ENCODE measurements around the gene LINGO3. TPM values are rescaled to one million over a fixed set of nuclear protein-coding genes. Genes with fewer than 3 reads are reported as not detected.

LINGO3 gene
- total RNA-seq, 1 donor from 2014 or later: not detected

GRCh38 chr19:2326699-2327360 lies 18.9 kb upstream of the LINGO3 start:
- DNase-seq: no peak

- DNase-seq: no peak
Measured at GRCh38 chr19:2325281-2326046, 17.5 kb upstream of the LINGO3 start.

DNA sequence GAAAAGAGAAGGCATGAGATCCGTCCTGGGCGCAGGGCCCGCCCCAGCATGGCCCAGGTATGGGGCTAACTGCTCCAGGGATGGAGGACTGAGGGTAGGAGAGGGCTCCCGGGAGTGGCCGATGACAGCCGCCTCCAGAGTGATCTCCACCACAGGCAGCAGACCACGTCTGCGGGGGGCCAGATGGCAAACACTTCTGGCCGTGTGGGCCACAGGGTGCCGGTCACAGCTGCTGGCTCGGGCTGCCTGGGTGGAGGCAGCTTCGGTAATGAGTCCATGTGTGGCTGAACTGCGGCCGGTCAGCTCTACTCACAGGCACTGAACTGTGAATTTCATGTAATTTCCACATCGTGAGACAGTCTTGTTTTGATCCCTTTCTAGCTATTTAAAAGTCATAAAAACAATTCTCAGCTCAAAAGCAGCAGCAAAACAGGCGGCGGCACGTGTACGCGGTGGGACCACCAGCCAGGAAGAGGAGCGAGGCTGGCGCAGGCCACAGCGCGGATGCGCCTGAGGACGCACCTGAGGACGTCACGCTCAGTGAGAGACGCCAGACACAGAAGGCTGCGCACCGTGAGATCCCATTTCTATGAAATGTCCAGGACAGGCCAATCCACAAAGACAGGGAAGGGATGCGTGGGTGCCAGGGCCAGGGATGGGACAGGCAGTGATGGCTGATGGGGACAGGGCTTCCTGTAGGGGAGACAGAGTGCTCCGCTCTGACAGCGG lies 16.4 kb upstream of the LINGO3 start:
- DNase-seq: no peak

DNA sequence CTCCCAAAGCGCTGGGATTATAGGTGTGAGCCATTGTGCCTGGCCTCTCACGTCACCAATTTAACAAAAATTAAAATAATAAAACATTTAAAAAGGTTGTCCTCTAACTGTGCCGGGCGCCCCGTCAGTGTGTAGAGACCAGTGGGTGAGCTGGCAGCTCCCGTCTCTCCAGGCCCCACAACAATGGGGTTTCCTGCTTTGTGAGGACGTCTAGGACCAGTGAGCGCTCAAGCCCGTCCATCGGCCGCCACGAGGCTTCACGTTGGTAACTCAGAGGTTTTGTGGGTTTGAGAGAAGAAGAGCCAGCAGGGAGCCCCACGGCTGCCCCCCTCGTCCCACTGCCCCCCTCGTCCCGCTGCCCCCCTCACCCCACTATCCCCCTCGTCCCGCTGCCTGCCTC lies 15.8 kb upstream of the LINGO3 start:
- DNase-seq: no peak

- DNase-seq: no peak
Measured at GRCh38 chr19:2321565-2322283, 13.8 kb upstream of the LINGO3 start.

GRCh38 chr19:2320939-2321338 lies 13.0 kb upstream of the LINGO3 start:
- DNase-seq: no peak

DNA sequence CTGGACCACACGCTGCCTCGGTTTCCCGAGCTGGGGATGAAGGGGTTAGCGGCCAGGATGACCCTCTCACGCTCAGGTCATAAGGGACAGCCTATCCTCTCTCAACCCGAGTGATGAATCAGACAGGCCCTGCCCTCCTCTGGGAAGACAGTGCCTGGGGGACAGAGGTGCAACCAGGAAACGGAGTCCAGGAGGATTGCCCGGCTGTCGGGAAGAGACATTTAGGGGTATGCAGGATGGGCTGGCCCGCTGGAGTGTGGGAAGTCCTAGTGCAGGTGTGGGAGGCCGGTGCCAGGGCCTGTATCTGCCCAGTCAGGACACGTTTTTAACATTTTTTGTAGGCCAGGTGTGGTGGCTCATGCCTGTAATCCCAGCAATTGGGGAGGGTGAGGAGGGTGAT lies 12.1 kb upstream of the LINGO3 start:
- no peak for DNase-seq

GRCh38 chr19:2319551-2319950 lies 11.6 kb upstream of the LINGO3 start:
- no peak for DNase-seq

GRCh38 chr19:2318923-2319322 lies 11.0 kb upstream of the LINGO3 start:
- no peak for DNase-seq

DNA sequence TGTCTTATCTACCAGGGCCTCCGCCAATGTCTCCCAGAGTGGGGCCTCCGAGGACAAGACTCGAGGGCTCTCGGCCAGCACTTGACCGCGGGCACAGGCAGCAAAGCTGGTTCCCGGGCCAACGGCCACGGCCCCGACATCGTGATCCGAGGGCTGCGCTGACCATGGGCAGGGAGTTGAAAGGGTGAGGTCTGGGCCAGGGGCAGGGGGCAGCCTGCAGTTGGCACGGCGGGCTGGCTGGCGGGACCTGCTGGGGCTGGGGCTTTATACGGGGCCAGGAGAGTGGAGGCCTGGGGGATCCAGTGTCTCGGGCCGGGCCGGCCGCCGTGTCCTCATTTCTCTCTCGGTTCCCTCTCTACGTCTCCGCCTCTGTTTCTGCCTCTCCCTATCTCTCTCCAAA lies 9.8 kb upstream of the LINGO3 start:
- DNase-seq: no peak

DNA sequence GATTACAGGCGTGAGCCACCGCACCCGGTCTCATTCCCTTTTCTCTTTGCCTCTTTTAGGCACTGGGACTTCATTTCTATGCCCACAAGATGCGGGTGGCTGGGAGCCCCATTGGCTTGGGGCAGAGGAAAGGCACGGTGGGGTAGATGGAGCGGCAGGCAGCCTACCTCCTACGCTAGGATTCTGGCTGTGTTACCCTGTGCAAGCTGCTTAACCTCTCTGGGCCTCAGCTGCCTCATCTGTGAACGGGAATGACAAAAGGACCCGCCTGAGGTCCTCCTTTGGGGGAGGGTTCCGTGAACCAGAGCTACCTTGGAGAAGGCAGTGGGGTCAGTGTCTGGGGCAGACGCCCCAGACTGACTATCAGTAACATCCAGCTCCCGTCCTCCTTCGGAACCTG lies 9.3 kb upstream of the LINGO3 start:
- DNase-seq: no peak

GRCh38 chr19:2315818-2316353 lies 7.9 kb upstream of the LINGO3 start:
- no peak for DNase-seq

- no peak for DNase-seq
Measured at GRCh38 chr19:2315121-2315817, 7.3 kb upstream of the LINGO3 start.

GRCh38 chr19:2312820-2313501 lies 5.0 kb upstream of the LINGO3 start:
- no peak for DNase-seq

DNA sequence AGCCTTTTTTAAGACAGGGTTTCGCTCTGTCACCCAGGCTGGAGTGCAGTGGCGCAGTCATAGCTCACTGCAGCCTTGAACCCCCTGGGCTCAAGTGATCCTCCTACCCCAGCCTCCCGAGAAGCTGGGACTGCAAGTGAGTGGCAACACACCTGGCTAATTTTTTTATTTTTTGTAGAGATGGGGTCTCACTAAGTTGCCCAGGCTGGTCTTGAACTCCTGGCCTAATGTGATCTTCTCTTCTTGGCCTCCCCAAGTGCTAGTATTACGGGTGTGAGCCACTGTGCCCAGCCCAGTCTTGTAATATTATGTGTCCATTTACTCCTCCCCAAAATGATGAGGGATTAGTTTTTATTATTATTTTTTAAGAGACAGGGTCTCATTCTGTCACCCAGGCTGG lies 3.1 kb upstream of the LINGO3 start:
- no peak for DNase-seq

GRCh38 chr19:2309734-2310362 lies 1.9 kb upstream of the LINGO3 start:
- DNase-seq: no peak

DNA sequence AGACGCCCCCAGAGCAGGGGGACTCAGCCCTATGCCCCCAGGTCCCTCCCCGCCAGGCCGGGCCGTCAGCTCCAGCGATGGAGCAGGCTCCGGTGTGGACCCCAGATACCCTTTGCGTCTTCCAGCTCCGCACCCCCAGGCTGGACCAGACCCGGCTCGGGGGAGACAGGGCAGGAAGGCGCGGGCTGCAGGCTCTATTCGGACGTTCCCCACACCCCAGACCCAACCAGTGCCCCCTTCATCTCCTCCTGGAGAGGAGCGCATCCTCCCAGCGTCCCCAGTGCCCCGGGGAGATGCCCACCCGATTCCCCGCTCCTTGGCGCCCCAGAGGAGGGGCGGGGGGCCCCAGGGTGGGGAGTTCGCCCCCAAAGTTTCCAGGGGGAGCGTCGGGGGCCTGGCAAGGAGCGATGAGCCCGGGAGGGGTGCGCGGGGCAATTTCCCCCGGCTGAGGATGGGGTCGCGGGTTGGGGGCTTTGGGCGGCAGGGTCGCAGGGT lies 389 bp downstream of the LINGO3 start:
- no peak for DNase-seq

- no peak for DNase-seq
Measured at GRCh38 chr19:2306971-2307370, 983 bp downstream of the LINGO3 start.

GRCh38 chr19:2306281-2306806 lies 1.6 kb downstream of the LINGO3 start:
- DNase-seq: no peak

Data from skin of body (tissue), 2 donors.